KBM-7 (cell line): ENCODE data around the gene RAP1GAP.
"Not testable (repeated sequence)": the region's sequence is repeated elsewhere in the genome, so short reads cannot be mapped to it uniquely, and the experiment has no call there.

Source experiments
- DNase-seq: peaks from one replicate; pipeline ENCODE4 v3.0.0-alpha.2; 2015
- in situ Hi-C: fragments of 300-500 bp; cut with MboI; formaldehyde crosslinking; loops from 2 replicates; pipeline ENCODE4 v1.14.3; 2020; ENCODE audit warnings: low sequenced_read_pairs, low pct_unique_long_range_greater_than_20kb, mixed read lengths

The RAP1GAP gene

DNA sequence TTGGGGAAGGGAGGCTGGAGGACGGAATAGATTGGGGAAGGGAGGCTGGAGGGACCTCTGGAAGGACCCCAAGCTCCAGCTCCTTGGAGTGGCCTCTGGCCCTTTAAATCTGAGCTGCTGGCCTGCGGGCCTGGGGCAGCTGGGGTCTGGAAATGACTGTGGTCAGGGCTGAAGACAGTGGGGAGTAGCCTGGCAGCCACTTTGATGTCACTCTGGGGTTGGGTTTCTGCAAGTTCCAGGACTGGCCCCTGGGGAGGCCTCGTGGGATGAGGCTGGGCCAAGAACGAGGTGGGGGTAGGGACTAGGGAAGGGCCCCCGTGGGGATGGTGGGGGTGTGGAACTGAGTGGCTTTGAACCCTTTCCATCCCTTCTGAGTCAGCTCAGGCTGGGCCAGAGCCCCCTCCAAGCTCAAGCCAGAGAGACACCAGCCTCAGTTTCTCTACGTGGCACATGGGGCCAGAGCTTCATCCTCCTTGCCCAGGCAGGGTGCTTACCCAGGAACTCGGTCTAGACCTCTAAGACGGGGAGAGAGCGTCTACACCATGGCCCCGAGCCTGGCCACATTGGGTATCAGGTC is 100.3 kb downstream of the RAP1GAP start:
- no peak for DNase-seq
- in situ Hi-C loops: no loop called here

DNA sequence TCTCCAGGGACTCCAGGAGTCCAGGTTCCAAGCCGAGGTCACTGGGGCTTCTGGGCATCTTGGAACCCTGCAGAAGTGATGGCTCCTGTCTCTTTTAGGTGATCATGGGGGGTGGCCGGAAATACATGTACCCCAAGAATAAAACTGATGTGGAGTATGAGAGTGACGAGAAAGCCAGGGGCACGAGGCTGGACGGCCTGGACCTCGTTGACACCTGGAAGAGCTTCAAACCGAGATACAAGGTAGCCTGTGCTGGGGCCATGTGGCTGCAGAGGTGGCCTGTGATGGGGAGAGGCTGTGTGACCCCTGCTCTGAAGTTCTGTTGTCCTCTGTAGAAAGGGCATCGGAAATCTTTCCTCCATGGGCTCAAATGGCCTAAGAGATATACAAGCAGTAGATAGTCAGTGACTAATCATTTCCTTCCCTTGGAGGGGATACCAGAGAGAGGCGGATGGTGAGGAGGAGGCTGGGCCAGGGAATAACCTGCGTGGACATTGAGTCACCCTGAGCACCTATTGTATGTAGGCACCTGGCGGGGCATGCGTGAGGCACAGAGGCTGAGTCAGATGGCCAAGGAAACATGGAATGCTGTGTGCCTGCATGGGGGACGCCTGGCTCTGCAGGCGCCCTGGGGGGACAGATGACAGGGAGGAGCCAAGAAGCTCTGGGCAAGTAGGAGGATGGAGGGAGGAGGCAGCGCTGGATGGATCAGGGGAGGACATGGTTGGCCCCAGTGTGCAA is 101.0 kb downstream of the RAP1GAP start:
- no peak for DNase-seq
- in situ Hi-C loops: no loop called here

DNA sequence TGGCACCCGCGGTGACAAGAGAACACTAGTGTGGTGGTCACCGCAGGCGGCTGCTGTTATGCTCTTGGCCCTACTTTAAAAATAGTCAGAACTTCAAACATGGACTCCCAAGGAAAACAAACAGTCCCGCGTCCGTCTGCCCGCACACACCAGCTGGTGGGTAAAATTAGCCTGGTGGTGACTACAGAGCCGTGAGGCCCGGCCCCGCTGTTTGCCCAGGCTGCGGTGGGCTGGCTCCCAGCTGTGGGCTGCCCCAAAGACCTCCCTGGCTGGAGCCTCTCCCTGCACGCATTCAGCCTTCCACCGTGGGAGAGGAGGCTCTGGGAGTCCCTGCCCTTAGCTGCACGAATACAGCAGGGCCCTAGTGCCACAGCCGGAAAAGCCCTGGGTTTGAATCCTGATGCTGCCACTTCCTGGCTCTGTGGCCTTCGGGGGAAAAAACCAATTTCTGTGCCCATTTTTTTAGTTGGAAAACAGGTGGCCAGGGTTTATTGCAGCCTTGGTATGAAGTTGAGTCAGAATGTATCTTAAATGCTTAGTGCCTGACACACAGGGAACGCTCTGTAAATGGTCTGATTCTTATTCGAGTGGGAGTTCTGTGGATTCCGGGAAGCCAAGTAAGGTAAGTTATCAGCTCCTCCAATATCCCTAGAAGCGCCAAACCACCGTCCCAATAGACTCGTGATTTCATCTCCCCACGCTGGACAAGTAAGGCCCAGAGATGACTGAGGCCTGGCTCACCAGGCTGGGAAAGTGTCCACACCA is 101.7 kb downstream of the RAP1GAP start:
- no peak for DNase-seq

DNA sequence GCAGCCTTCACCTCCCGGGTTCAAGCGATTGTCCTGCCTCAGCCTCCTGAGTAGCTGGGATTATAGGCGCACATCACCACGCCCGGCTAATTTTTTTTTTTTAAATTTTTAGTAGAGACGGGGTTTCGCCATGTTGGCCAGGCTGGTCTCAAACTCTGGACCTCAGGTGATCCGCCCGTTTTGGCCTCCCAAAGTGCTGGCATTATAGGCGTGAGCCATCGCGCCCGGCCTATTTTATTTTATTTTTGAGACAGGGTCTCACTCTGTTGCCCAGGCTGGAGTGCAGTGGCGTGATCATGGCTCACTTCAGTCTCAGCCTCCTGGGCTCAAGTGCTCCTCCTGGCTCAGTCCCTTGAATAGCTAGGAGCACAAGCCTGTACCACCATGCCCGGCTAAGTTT is 102.8 kb downstream of the RAP1GAP start:
- in situ Hi-C loops, DNase-seq: not testable (repeated sequence)

More for the DNA sequence above, 101.7 kb downstream of the RAP1GAP start:
- in situ Hi-C loops: no loop called here

DNA sequence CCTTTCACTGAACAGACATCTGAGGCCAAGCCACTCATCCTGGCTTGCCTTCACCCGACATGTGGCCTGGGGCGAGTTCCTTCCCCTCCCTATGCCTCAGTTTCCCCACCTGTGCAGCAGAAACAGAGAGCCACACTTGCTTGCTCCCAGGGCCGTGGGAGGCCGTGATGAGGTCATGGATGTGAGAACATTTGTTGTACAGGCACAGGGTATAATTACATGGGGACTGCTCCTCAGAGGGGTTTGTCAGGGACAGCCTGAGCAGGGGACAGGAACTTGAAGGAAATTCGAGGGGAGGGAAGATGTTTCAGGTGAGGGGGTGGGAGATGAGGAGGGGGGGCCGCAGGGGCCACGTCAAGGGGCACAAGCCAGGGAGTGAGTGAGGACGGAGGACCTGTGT is 103.9 kb downstream of the RAP1GAP start:
- in situ Hi-C loops: no loop called here
- no peak for DNase-seq

DNA sequence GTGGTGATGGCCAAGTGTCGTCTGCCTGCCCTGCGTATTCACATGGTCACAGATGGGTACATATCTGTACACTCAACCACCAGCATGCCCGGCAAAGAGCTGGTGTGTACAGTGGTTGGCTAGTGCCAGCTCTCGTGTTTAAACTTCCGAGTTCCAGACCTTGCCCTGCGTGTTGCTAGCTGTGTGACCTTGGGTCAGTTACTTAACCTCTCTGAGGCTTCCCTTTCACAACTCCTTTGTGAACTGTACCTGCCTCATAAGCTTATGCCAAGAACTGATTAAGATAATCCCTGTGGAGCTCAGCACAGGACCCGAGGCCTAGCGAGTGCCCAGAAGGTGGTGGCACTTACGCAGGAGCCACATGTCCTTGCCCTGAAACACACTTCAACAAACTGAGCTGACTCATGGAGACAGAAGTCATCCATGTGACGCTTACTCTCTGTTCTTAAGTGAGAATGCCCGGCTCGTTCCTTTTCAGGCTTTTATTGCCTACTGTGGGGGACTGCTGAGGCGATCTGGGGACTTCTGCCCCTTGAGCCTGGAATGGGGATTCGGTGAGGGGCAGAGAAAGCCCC is 104.5 kb downstream of the RAP1GAP start:
- in situ Hi-C loops: no loop called here
- no peak for DNase-seq

DNA sequence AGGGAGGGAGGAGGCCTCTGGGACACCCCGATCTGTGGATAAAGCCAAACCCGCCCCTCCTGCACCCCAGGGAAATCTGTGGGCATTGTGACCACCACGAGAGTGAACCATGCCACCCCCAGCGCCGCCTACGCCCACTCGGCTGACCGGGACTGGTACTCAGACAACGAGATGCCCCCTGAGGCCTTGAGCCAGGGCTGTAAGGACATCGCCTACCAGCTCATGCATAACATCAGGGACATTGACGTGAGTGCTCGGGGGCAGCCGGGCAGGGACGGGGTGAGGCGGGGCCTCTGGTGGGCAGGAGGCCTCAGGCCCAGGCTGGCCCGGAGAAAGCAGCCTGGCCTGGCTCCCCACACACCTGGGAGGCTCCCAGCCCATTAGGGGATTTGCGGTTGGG is 105.2 kb downstream of the RAP1GAP start:
- in situ Hi-C loops: no loop called here
- DNase-seq: no peak

DNA sequence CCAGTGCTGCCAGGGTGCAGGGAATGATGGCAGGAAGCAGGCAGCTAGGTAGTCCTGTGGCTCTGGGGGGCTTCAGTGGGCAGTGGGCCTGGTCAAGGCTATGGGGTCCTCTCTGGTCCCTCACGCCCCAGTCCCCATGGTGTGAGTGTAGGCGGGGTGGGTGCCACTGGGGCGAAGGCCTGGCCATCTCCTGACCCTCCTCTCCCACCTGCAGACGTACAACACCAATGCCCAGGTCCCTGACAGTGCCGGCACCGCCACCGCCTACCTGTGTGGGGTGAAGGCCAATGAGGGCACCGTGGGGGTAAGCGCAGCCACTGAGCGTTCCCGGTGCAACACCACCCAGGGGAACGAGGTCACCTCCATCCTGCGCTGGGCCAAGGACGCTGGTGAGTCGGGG is 106.3 kb downstream of the RAP1GAP start:
- DNase-seq: no peak
- in situ Hi-C loops: no loop called here

DNA sequence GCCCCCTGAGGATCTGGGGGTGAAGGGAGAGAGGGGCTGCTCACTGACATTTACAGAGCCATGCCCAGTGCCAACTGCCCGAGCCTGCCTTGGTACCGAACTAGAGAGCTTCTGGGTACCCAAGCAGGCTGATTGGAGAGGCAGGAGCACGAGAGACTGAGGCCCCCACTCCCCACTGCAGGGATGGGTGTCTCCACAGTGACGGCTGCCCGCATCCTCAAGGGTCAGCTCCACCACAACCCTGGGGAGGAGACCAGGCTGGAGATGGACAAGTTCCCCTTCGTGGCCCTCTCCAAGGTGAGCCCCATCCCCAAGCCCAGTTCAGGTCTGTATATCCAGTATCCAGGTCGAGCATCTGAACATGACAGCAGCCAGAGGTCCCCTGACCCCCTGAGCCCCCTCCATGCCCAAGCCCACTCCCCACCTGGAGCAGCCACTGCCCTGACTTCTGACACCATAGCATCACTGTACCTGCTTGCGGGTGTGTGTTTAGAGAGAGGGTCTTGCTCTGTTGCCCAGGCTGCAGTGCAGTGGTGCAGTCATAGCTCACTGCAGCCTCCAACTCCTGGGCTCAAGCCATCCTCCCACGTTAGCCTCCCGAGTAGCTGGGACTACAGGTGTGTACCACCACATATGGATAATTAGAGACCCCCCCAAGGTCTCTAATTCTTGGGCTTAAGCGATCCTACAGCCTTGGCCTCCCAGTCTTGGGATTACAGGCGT is 108.1 kb downstream of the RAP1GAP start:
- in situ Hi-C loops: no loop called here

DNA sequence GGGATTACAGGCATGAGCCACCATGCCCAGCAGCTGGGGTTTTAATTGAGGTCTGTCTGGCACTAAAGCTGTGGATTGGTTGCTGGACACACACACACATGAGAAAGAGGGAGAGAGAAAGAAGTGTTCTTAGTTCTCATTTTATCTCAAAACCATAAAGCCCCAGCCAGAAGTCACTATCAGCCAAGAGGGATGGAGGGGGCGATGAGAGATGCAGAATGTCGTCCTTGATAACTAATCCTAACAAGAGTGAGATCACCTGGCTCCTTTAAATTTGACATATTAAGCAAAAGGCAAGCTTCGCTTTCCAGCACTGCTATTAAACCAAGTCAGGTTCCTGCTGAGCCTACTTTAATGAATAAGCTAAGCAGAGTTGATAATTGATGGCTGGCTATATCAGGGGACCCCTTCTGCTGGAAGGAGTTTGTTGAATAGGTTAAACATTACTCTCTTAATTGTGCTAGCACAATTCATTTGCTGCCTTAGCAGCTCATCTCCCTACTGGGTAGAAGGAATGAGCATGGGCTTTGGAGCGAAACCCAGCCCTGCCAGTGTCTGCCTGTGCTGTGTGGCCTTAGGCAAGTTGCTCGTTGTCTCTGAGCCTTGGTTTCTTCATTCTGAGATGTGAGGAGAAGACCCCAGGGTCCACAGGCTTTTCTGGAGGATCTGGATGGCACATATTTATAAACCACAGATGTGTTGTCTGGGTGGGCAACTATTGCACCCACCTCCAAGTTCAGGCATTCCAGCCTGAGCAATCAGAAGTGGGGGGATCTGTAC is 109.2 kb downstream of the RAP1GAP start:
- in situ Hi-C loops: no loop called here
- no peak for DNase-seq

More for the DNA sequence above, 108.1 kb downstream of the RAP1GAP start:
- no peak for DNase-seq

DNA sequence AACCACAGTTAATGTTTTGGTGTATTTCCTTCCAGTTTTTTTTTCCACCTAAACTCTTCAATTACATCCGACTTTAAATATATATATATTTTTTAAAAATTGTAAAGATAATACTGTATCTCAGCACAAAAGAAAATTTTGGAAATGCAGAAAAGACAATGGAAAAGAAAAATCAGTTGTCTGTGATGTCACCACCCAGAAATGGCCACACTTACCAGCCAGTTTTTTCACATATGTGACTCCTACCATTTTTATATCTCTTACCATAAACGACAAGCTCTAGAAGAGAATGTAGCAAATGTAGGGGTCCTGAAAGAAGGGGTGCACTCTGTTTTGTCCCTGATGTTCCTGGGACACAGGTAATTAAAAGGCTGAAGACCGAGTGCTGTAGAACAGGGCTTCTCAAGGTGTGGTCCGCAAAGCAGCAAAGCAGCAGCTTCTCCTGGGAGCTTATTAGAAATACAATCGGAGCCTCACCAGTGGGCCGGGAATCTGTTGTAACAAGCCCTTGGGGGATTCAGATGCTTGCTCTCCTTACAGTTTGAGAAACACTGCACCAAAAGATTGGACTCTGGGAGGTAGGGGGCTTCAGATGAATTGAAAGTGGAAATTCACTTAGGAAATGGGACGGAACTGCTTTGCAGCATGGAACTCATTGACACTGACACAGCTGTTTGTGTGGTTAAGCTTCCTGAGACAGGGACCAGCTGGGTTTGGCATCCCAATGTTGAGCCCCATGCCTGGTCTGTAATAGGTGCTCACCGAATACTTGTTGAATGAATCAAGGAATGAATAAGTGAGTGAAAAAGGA is 115.8 kb downstream of the RAP1GAP start:
- in situ Hi-C loops: no loop called here

DNA sequence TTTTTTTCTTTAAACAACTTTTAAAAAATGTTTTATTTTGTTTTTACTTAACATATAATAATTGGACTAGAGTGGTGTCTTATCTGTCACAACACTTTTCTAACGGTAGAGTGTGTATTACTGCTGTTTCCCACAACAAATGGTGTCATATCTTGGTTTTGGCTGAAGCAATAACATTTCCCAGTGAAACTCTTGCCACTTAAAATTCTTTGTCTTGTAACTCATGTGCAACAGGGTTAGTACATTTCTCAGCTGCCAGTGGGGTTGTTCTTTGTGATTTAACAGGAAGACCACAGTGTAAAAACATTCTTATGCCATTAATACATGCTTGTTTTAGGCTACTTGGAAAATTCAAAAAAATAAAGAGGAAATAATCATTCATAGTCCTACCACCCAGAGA is 116.4 kb downstream of the RAP1GAP start:
- peak; percentile 28 for DNase-seq
- in situ Hi-C loops: no loop called here

More for the DNA sequence above, 115.8 kb downstream of the RAP1GAP start:
- no peak for DNase-seq

DNA sequence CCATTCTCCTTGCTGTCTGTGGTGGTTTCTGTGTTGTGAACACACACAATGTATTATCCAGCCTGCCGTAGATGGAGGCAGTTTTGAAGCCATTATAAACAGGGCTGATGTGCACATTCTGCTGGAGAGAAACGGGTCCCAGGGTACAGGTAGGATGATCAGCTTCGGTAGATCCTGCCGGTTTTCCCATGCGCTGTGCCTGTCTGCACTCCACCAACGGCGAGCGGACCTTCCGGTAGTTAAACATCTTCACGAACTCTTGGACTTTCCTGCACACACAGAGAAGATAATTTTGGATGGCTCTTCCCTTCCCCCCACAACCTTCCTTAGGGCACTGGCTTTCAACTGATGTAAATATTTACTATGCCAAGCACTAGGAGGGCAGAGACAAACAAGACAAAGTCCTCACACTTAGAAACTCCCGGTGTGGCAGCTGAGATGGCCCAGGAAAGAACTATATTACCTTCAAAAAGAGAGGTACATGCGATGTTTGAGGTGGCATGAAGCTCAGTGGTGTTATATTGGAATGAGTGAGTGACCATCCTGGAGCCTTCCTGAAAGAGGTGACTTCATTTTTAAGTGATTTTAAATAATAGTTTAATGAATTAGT is 118.2 kb downstream of the RAP1GAP start:
- in situ Hi-C loops: no loop called here
- no peak for DNase-seq

DNA sequence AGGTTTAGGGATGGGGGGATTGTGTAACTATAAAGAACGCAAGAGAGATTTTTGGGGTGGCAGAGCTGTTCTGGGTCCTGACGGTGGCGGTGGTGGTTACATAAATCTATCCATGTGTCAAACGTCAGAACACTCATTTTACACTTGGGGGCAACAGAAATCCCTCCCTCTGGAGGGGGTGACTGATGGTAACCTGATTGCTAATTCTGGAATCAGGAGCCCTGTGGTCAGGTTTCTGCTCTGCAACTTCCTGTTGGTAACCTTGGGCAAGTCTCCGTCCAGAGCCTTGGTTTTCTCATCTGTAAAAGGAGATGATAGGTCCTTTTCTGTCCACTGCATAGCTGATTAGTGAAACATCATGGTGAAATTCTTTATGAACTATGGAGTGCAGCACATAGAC is 119.1 kb downstream of the RAP1GAP start:
- in situ Hi-C loops: no loop called here
- DNase-seq: no peak

DNA sequence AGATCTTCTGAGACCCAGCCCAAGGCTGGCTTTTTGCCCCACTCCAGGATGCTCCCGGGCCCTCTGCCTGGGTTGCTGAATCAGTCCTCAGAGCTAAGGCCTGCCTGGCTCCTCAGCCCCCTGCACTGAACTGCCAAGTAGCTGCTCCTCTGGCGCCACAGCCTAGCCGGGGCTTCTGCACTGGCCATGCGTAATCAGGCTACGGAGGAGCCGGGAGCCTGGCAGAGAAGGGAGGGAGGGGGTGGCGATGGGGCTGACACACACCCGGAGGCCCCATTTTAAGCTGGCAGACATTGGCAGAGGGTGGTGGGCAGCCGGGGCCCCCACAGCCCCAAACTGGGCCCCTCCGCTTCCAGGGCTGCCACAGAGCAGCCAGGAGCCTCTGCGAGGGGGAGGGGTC is 121.3 kb downstream of the RAP1GAP start:
- DNase-seq: no peak
- in situ Hi-C loops: no loop called here
